Peyer's patch (tissue), 4 donors: ENCODE data around the gene MACO1. TPM values are rescaled to one million over a fixed set of nuclear protein-coding genes. Genes with fewer than 3 reads are reported as not detected.

Experiments
- DNase-seq, 3 donors: peaks; one replicate each; pipeline ENCODE4 v3.0.0-alpha.2; 2017 to 2019
- H3K27ac ChIP-seq, 4 donors: fragments of 200-600 bp; sonication (generic); one replicate each; pipeline ENCODE4 v1.5.1; 2016 to 2019
- H3K27me3 ChIP-seq, 2 donors: fragments of 200-600 bp; sonication (generic); one replicate each; pipeline ENCODE4 v1.5.1; 2019
- H3K36me3 ChIP-seq, 3 donors: fragments of 200-600 bp; sonication (generic); one replicate each; pipeline ENCODE4 v1.5.1; 2016 to 2019
- H3K4me1 ChIP-seq, 4 donors: fragments of 200-600 bp; sonication (generic); one replicate each; pipeline ENCODE4 v1.5.1; 2016 to 2019
- H3K4me3 ChIP-seq, 4 donors: fragments of 200-600 bp; sonication (generic); 1 replicate in 3 of 4; 2 replicates in 1 of 4; pipeline ENCODE4 v1.5.1; 2016 to 2019; ENCODE audit warnings: mild to moderate bottlenecking in 1 of 4
- H3K9me3 ChIP-seq, 4 donors: fragments of 200-600 bp; sonication (generic); one replicate each; pipeline ENCODE4 v1.5.1; 2016 to 2019; ENCODE audit warnings: mild to moderate bottlenecking in 1 of 4
- POLR2A ChIP-seq, 2 donors: fragments of 450-650 bp; IDR thresholded peaks; one replicate each; pipeline ENCODE4 v1.5.1; 2017; ENCODE audit warnings: antibody characterized with exemption in 2 of 2, mild to moderate bottlenecking in 2 of 2, moderate library complexity in 2 of 2
- total RNA-seq, 4 donors: library from RNA; depleted of rRNA; stranded (reverse); fragments of >200 nt; gene quantifications; one replicate each; pipeline ENCODE4 v1.1.0, GENCODE V29; 2016
- TF ChIP-seq, protein P1 (sequence below), 6 experiments: fragments of 450-650 bp in 4 of 6; fragments of 200-600 bp in 2 of 6; sonication (generic) in 1 of 6; IDR thresholded peaks; one replicate each; pipeline ENCODE4 v1.5.1; 2017 to 2019; ENCODE audit warnings: antibody characterized with exemption in 6 of 6, mild to moderate bottlenecking in 3 of 6, moderate library complexity in 1 of 6

The MACO1 gene
- total RNA-seq, 4 donors from 2014 or later = 17.7 to 25.6 (median 22.8) TPM

DNA sequence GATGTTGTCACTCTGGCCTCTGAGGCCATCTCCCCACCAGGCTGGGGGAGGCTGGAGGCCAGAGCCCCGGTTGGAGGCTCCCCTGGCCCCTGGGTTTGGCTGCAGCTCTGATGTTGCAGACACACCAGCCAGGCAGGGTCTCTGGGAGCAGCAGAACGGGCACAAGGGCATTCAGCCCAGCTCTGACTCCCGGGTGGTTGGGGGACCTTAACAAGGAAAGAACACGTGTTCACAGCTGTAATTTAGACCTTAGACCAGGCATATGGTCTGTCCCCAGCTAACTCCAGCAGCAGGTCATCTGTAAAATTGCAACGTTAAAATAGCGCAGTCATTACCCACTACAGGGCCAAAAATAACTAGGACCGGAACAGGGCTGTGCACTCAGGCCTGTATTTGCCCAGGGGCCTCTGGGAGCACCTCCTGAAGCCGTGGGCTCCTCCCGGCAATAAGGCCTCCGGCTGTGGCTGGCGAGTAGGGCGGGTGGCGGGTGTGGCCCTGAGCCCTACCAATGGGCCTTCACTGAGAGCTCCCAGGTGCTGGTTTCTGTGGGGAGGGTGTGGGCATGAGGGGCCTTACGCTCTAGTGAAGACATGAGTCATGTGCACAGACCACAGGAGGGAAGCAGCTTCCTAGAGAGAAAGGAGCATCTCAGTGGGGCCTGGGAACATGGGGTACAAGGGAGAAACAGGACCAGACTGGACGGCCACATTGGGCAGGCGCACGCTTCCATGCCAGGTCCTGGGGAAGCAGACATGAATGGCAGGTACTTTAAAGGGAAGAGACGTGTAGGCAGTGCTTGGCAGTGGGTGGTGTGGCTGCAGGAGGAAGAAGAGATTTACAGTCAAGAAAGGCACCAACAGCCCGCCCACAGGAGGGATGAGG, 118.8 kb downstream of the MACO1 start:
- Histone ChIP-seq H3K36me3 (no peaks in the 10 kb centered on the region), H3K27ac (peak overlapping the region; percentile 47 to 82 (median 64)), H3K4me1 (peaks cover 11 to 44% (median 22%) of the 10 kb centered on the region in 4 donors), H3K4me3 (peak overlapping the region in 1 of 4 donors; percentile 7), H3K9me3 (no peaks in the 10 kb centered on the region), H3K27me3 (no peaks in the 10 kb centered on the region)
- TF ChIP-seq, protein P1, sequence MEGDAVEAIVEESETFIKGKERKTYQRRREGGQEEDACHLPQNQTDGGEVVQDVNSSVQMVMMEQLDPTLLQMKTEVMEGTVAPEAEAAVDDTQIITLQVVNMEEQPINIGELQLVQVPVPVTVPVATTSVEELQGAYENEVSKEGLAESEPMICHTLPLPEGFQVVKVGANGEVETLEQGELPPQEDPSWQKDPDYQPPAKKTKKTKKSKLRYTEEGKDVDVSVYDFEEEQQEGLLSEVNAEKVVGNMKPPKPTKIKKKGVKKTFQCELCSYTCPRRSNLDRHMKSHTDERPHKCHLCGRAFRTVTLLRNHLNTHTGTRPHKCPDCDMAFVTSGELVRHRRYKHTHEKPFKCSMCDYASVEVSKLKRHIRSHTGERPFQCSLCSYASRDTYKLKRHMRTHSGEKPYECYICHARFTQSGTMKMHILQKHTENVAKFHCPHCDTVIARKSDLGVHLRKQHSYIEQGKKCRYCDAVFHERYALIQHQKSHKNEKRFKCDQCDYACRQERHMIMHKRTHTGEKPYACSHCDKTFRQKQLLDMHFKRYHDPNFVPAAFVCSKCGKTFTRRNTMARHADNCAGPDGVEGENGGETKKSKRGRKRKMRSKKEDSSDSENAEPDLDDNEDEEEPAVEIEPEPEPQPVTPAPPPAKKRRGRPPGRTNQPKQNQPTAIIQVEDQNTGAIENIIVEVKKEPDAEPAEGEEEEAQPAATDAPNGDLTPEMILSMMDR (IDR thresholded peaks at IDR 0.05) = no peak
- TF ChIP-seq POLR2A (IDR thresholded peaks at IDR 0.05) = no peak
- peak; percentile 82 to 92 (median 87) for DNase-seq

Other genes with a start within 250 kb of the MACO1 start
- gene SYF2, start 198.4 kb upstream of the MACO1 start, total RNA-seq = 10 to 100 TPM; 24.8 to 45.7 (median 30.9) TPM
- 100 to 1,000 TPM; 229 to 358 (median 274) TPM for gene RSRP1, start 183.4 kb upstream of the MACO1 start, total RNA-seq
- gene RHD, start 158.4 kb upstream of the MACO1 start, total RNA-seq = not detected
- 100 to 1,000 TPM in 1 of 4 donors, 10 to 100 TPM in 3; 43.7 to 101 (median 56.2) TPM for gene TMEM50A, start 92.6 kb upstream of the MACO1 start, total RNA-seq
- gene RHCE, start 10.1 kb upstream of the MACO1 start, total RNA-seq = under 1 TPM in 1 of 4 donors, not detected in 3; 0.70 TPM
- gene LDLRAP1, start 112.7 kb downstream of the MACO1 start, total RNA-seq = 10 to 100 TPM; 20.1 to 24.5 (median 22.7) TPM
- 10 to 100 TPM in 1 of 4 donors, 1 to 10 TPM in 3; 2.3 to 10.7 (median 6.7) TPM for gene MAN1C1, start 185.9 kb downstream of the MACO1 start, total RNA-seq